ENCODE measurements around the gene CDKL4.
"Not testable (repeated sequence)": the region's sequence is repeated elsewhere in the genome, so short reads cannot be mapped to it uniquely, and the experiment has no call there.

Gene CDKL4

DNA sequence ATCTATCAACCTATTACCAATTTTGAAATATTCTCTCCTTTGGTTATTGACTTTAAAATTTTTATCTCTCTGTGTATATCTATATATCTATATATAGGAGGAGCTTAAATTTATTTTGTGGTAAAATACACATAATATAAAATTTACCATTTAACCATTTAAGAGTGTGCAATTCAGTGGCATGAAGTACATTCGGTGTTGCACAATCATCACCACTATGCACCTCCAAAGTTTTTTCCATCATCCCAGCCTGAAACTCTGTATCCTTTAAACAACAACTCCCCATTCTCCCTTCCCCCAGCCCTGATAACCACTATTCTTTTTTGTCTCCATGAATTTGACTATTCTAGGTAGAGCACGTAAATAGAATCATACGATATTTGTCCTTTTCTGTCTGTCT lies 49.1 kb downstream of the CDKL4 start:
- Mint-ChIP-seq H3K9me3 (peaks cover 7% of the 10 kb centered on the region), H3K27me3 (no peaks in the 10 kb centered on the region), H3K4me3 (no peak overlapping the region), H3K27ac (ENCODE audit: low read depth) (no peak overlapping the region), H3K36me3 (ENCODE audit: insufficient read depth) (no peaks in the 10 kb centered on the region), H3K4me1 (no peaks in the 10 kb centered on the region)
- DNase-seq (ENCODE audit: low spot score in 2 of 2): no peak
- ATAC-seq (replicated peaks; ENCODE audit: extremely low read depth, poor library complexity, severe bottlenecking): no peak

DNA sequence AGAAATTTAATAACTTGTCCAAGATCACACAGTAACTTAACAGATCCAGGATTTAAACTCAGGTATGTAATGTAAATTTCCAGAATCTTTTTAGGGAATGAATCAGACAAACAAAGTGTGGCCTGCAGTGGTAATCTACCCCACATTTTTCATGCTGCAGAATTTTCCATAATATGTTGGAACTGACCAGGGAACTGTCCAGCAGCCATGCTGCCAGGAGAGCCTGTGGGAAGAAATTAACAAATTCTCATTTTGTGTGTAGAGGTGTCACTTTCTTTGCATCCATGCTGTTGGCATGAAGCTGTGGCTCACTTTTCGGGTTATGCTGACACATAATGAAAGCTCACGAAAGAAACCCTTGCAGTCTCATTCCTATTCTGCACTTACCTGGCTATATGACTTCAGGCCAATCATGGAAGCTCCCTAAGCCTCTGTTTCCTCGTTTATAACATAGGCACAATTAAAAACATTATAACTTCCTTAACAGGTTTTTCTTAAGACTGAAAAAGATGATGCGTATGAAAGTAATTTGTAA lies 54.7 kb downstream of the CDKL4 start:
- no peaks in the 10 kb centered on the region for H3K4me1 Mint-ChIP-seq
- no peak overlapping the region for H3K27ac Mint-ChIP-seq (ENCODE audit: low read depth)
- H3K27me3 Mint-ChIP-seq: no peaks in the 10 kb centered on the region

DNA sequence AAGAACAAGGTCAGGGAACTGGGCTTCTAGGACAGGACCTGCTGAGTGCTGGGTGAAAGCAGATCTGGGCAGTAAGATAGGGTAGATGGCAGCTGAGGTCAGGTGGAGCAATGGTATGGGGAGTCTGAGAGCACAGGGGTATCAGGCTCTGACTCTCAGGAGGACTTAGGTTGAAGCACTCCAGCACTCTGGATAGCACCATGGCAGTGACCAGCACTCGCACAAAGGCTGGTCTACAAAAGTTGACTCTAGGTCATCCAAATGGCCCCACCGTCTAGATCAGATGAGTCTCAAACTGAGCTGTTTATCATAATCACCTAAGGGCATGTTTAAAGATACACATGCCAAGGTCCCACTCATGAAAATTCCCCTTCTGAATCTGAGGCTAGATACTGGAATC lies 60.1 kb downstream of the CDKL4 start:
- DNase-seq (ENCODE audit: low spot score in 2 of 2) (no peak), ATAC-seq (replicated peaks; ENCODE audit: extremely low read depth, poor library complexity, severe bottlenecking) (no peak)
- peaks cover 2% of the 10 kb centered on the region for H3K36me3 Mint-ChIP-seq (ENCODE audit: insufficient read depth)
- H3K27me3 Mint-ChIP-seq: no peaks in the 10 kb centered on the region
- H3K27ac Mint-ChIP-seq (ENCODE audit: low read depth): no peak overlapping the region
- H3K4me1 Mint-ChIP-seq: no peaks in the 10 kb centered on the region
- no peak overlapping the region for H3K4me3 Mint-ChIP-seq
- H3K9me3 Mint-ChIP-seq: no peaks in the 10 kb centered on the region

More for the DNA sequence above, 54.7 kb downstream of the CDKL4 start:
- H3K4me3 Mint-ChIP-seq: no peak overlapping the region
- H3K36me3 Mint-ChIP-seq (ENCODE audit: insufficient read depth): no peaks in the 10 kb centered on the region
- ATAC-seq (replicated peaks; ENCODE audit: extremely low read depth, poor library complexity, severe bottlenecking): no peak
- H3K9me3 Mint-ChIP-seq: no peaks in the 10 kb centered on the region
- DNase-seq (ENCODE audit: low spot score in 2 of 2): no peak

- Mint-ChIP-seq H3K36me3 (ENCODE audit: insufficient read depth) (peaks cover 2% of the 10 kb centered on the region), H3K4me1 (no peaks in the 10 kb centered on the region), H3K4me3 (no peak overlapping the region), H3K27me3 (no peaks in the 10 kb centered on the region), H3K27ac (ENCODE audit: low read depth) (no peak overlapping the region), H3K9me3 (no peaks in the 10 kb centered on the region)
- DNase-seq (ENCODE audit: low spot score in 2 of 2) (no peak), ATAC-seq (replicated peaks; ENCODE audit: extremely low read depth, poor library complexity, severe bottlenecking) (no peak)
Measured at GRCh38 chr2:39181297-39181696, 62.5 kb downstream of the CDKL4 start.

GRCh38 chr2:39179974-39180960 lies 63.5 kb downstream of the CDKL4 start:
- ATAC-seq (replicated peaks; ENCODE audit: extremely low read depth, poor library complexity, severe bottlenecking) (no peak), DNase-seq (ENCODE audit: low spot score in 2 of 2) (no peak)
- H3K27me3 Mint-ChIP-seq: no peaks in the 10 kb centered on the region
- H3K27ac Mint-ChIP-seq (ENCODE audit: low read depth): no peak overlapping the region
- H3K36me3 Mint-ChIP-seq (ENCODE audit: insufficient read depth): peaks cover 2% of the 10 kb centered on the region
- H3K4me3 Mint-ChIP-seq: no peak overlapping the region
- H3K9me3 Mint-ChIP-seq: no peaks in the 10 kb centered on the region
- H3K4me1 Mint-ChIP-seq: no peaks in the 10 kb centered on the region

DNA sequence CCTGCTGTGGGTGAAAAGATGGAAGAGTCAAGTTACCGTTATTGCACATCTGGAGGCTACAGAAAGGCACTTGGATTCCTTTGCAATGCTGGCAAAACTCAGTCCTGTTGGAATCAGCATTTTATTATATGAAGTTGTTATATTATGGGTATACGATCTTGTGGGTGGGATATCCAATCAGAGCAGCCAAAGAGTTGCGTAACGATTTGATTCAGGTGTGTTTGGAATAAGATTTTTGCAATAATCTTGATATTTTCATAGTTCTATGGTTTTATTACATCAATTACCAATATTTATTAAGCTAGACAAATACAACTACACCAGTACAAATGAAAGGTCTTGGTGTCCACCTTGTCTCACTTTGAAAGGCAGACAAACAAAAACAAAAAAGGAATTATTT lies 65.0 kb downstream of the CDKL4 start:
- ATAC-seq (replicated peaks; ENCODE audit: extremely low read depth, poor library complexity, severe bottlenecking) (no peak), DNase-seq (ENCODE audit: low spot score in 2 of 2) (no peak)
- H3K4me3 Mint-ChIP-seq: no peak overlapping the region
- H3K27me3 Mint-ChIP-seq: no peaks in the 10 kb centered on the region
- no peak overlapping the region for H3K27ac Mint-ChIP-seq (ENCODE audit: low read depth)
- H3K9me3 Mint-ChIP-seq: no peaks in the 10 kb centered on the region
- H3K4me1 Mint-ChIP-seq: no peaks in the 10 kb centered on the region
- H3K36me3 Mint-ChIP-seq (ENCODE audit: insufficient read depth): peaks cover 2% of the 10 kb centered on the region

DNA sequence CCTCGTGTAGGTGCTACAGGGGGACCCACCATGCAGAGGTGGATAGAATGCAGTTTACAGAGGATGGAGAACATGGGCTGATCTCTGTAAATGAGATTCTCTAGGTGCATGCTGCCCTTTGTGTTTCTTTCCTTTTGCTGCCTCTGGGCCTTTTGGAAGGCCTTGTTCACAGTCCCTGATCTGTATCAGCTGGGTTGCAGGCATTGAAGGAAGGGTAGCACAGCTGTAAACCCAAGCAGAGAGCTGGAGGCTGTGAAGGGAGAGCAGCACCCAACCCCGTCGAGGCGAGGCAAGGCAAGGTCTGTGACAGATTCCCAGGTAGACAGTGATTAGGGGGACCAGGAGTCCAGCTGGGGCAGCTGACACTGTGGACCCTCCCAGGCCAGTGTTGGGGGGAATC lies 66.8 kb downstream of the CDKL4 start:
- H3K4me3 Mint-ChIP-seq: no peak overlapping the region
- H3K27ac Mint-ChIP-seq (ENCODE audit: low read depth): no peak overlapping the region
- H3K4me1 Mint-ChIP-seq: no peaks in the 10 kb centered on the region
- ATAC-seq (replicated peaks; ENCODE audit: extremely low read depth, poor library complexity, severe bottlenecking) (no peak), DNase-seq (ENCODE audit: low spot score in 2 of 2) (no peak)
- no peaks in the 10 kb centered on the region for H3K27me3 Mint-ChIP-seq
- no peaks in the 10 kb centered on the region for H3K9me3 Mint-ChIP-seq
- H3K36me3 Mint-ChIP-seq (ENCODE audit: insufficient read depth): no peaks in the 10 kb centered on the region

- DNase-seq (ENCODE audit: low spot score in 2 of 2): no peak
- H3K4me1 Mint-ChIP-seq: no peaks in the 10 kb centered on the region
- H3K4me3 Mint-ChIP-seq: no peak overlapping the region
- no peaks in the 10 kb centered on the region for H3K9me3 Mint-ChIP-seq
- ATAC-seq (replicated peaks; ENCODE audit: extremely low read depth, poor library complexity, severe bottlenecking): no peak
- no peak overlapping the region for H3K27ac Mint-ChIP-seq (ENCODE audit: low read depth)
- no peaks in the 10 kb centered on the region for H3K36me3 Mint-ChIP-seq (ENCODE audit: insufficient read depth)
- no peaks in the 10 kb centered on the region for H3K27me3 Mint-ChIP-seq
Measured at GRCh38 chr2:39175026-39175812, 68.6 kb downstream of the CDKL4 start.

- H3K4me1 Mint-ChIP-seq: no peaks in the 10 kb centered on the region
- DNase-seq (ENCODE audit: low spot score in 2 of 2): no peak
- ATAC-seq (replicated peaks; ENCODE audit: extremely low read depth, poor library complexity, severe bottlenecking): no peak
- H3K27me3 Mint-ChIP-seq: no peaks in the 10 kb centered on the region
- no peak overlapping the region for H3K4me3 Mint-ChIP-seq
- no peak overlapping the region for H3K27ac Mint-ChIP-seq (ENCODE audit: low read depth)
- no peaks in the 10 kb centered on the region for H3K9me3 Mint-ChIP-seq
- no peaks in the 10 kb centered on the region for H3K36me3 Mint-ChIP-seq (ENCODE audit: insufficient read depth)
Measured at GRCh38 chr2:39174022-39174421, 69.7 kb downstream of the CDKL4 start.

DNA sequence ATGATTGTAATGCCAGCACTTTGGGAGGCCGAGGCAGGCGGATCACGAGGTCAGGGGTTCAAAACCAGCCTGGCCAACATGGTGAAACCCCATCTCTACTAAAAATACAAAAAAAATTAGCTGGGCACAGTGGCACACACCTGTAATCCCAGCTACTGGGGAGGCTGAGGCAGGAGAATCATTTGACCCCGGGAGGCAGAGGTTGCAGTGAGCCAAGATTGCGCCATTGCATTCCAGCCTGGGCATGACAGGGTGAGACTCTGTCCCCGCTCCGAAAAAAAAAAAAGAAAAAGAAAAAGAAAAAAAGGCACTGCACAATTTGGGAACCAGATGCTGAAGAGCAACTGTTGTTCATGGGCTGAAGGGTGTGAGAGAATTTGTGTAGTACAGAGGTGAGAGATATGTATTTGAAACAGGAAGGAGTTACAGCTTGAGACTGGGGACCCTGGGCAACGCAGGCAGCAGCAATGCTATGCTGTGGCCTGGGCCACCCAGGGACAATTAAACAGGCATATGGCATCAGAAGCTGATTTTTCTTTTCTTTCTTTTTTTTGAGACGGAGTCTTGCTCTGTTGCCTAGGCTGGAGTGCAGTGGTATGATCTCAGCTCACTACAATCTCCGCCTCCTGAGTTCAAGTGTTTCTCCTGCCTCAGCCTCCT lies 71.6 kb downstream of the CDKL4 start:
- not testable (repeated sequence) for H3K9me3 Mint-ChIP-seq; H3K4me3 Mint-ChIP-seq; H3K36me3 Mint-ChIP-seq (ENCODE audit: insufficient read depth); DNase-seq (ENCODE audit: low spot score in 2 of 2); H3K27ac Mint-ChIP-seq (ENCODE audit: low read depth); ATAC-seq (replicated peaks; ENCODE audit: extremely low read depth, poor library complexity, severe bottlenecking); H3K27me3 Mint-ChIP-seq; H3K4me1 Mint-ChIP-seq

DNA sequence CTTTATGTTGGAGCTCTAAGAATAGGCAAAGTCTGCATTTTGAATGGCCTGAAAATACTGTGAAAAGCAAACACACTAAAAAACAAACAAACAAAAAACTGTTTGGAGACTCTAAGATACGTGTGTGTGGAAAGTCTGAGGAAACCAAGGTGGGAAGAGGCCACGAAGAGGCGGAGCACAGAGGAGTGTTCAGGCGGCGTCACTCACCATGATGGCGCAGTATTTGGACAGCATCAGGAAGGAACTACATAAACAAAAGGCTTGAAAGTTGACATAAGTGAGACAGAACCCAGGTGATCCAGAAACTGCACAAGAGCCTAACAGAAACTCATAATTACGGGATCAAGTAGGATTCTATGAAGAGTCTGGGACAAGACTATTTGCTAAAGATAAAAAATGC lies 72.1 kb downstream of the CDKL4 start:
- no peak overlapping the region for H3K4me3 Mint-ChIP-seq
- no peaks in the 10 kb centered on the region for H3K36me3 Mint-ChIP-seq (ENCODE audit: insufficient read depth)
- no peaks in the 10 kb centered on the region for H3K4me1 Mint-ChIP-seq
- no peaks in the 10 kb centered on the region for H3K27me3 Mint-ChIP-seq
- DNase-seq (ENCODE audit: low spot score in 2 of 2): no peak
- H3K9me3 Mint-ChIP-seq: no peaks in the 10 kb centered on the region
- H3K27ac Mint-ChIP-seq (ENCODE audit: low read depth): no peak overlapping the region
- ATAC-seq (replicated peaks; ENCODE audit: extremely low read depth, poor library complexity, severe bottlenecking): no peak

GRCh38 chr2:39164089-39164488 lies 79.7 kb downstream of the CDKL4 start:
- Mint-ChIP-seq H3K27me3 (peaks cover 23% of the 10 kb centered on the region), H3K4me3 (no peak overlapping the region), H3K27ac (ENCODE audit: low read depth) (no peak overlapping the region), H3K9me3 (no peaks in the 10 kb centered on the region), H3K4me1 (peaks cover 5% of the 10 kb centered on the region), H3K36me3 (ENCODE audit: insufficient read depth) (peaks cover 2% of the 10 kb centered on the region)
- no peak for DNase-seq (ENCODE audit: low spot score in 2 of 2)
- ATAC-seq (replicated peaks; ENCODE audit: extremely low read depth, poor library complexity, severe bottlenecking): no peak

All from central memory CD8-positive, alpha-beta T cell (primary cell).